Sigmoid colon (tissue), 7 donors: ENCODE measurements around the gene SDK1. TPM values are rescaled to one million over a fixed set of nuclear protein-coding genes. Genes with fewer than 3 reads are reported as not detected.

ENCODE experiments used
- DNase-seq: peaks from one replicate; pipeline ENCODE4 v3.0.0-alpha.2; 2019
- H3K27ac ChIP-seq, 4 donors: fragments of 200-600 bp; sonication (generic); one replicate each; pipeline ENCODE4 v1.5.1; 2016 to 2019; ENCODE audit warnings: mild to moderate bottlenecking in 1 of 4
- H3K27me3 ChIP-seq, 3 donors: fragments of 200-600 bp; sonication (generic); one replicate each; pipeline ENCODE4 v1.5.1; 2019; ENCODE audit warnings: mild to moderate bottlenecking in 1 of 3
- H3K36me3 ChIP-seq, 4 donors: fragments of 200-600 bp; sonication (generic); one replicate each; pipeline ENCODE4 v1.5.1; 2016 to 2019
- H3K4me1 ChIP-seq, 4 donors: fragments of 200-600 bp; sonication (generic); one replicate each; pipeline ENCODE4 v1.5.1; 2017 to 2019
- H3K4me3 ChIP-seq, 4 donors: fragments of 200-600 bp; sonication (generic); one replicate each; pipeline ENCODE4 v1.5.1; 2017 to 2019; ENCODE audit warnings: mild to moderate bottlenecking in 2 of 4, moderate library complexity in 1 of 4
- H3K9me3 ChIP-seq, 4 donors: fragments of 200-600 bp in 3 of 4; sonication (generic) in 3 of 4; one replicate each; pipeline versions ENCODE4 v1.5.1 to v1.6.1; 2013 to 2019
- EP300 ChIP-seq, 4 donors: sonication (generic); formaldehyde crosslinking; IDR thresholded peaks; one replicate each; pipeline ENCODE4 v1.6.1; 2017; ENCODE audit warnings: antibody characterized with exemption in 4 of 4
- POLR2A ChIP-seq, 2 donors: fragments of 450-650 bp; IDR thresholded peaks; one replicate each; pipeline ENCODE4 v1.6.1; 2016; ENCODE audit warnings: antibody characterized with exemption in 2 of 2, mild to moderate bottlenecking in 2 of 2, moderate library complexity in 2 of 2
- POLR2AphosphoS5 ChIP-seq, 4 donors: sonication (generic); formaldehyde crosslinking; IDR thresholded peaks; one replicate each; pipeline ENCODE4 v1.6.1; 2017; ENCODE audit warnings: antibody characterized with exemption in 4 of 4
- whole genome bisulfite sequencing, 2 donors: extraction: QIAGEN DNeasy Blood & Tissue Kit; methylation state at CpG; one replicate each; pipeline ENCODE4 v1.1.7; 2013; 5-methylcytosine and 5-hydroxymethylcytosine counted together
- intact Hi-C: fragments of 100-400 bp; cut with DNase I; formaldehyde crosslinking; loops from one replicate; pipeline ENCODE4 v1.15.1; 2023
- polyA plus RNA-seq, 3 donors: library from polyadenylated mRNA; stranded (reverse); fragments of 200-250 nt; gene quantifications; one replicate each; pipeline ENCODE4 v1.2.3, GENCODE V29; 2013
- total RNA-seq, 4 donors: library from RNA; depleted of rRNA; stranded (reverse); fragments of >200 nt; gene quantifications; one replicate each; pipeline ENCODE4 v1.1.0, GENCODE V29; 2016
- TF ChIP-seq, protein P1 (sequence below), 4 experiments: fragments of 450-650 bp in 3 of 4; fragments of 200-600 bp in 1 of 4; IDR thresholded peaks; one replicate each; pipeline ENCODE4 v1.5.1; 2016 to 2019; ENCODE audit warnings: antibody characterized with exemption in 4 of 4, mild to moderate bottlenecking in 3 of 4, moderate library complexity in 2 of 4
- donor health status: healthy with polysubstance abuse.
- donor health status: Bipolar disorder and iron deficiency.
- donor health status: healthy.

The SDK1 gene
- total and polyA plus RNA-seq, 7 donors = under 0.01 to 23.0 (median 10.0) TPM; not detected in 1

DNA sequence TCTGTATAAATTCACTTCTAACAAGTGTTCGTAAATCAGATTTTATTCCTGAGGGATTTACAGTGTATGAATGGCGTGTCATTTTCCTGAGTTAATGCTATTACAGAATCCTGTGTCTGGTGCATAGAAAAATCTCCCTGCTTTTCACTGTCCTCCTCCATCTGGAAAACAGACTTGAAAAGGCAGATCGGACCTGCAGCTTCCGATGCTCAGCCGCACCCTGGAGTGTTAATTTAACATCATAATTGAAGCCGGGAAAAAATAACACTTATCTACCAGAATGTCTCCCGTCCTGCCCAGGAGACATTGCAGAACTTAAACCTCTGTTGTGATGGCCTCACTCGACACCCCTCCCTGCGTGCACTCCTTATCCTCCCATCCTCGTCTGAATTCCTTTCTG, 939.0 kb downstream of the SDK1 start:
- 79 to 90% methylated on average over 10 of the region's 10 CpGs for WGBS, 2 donors
- DNase-seq = no peak

DNA sequence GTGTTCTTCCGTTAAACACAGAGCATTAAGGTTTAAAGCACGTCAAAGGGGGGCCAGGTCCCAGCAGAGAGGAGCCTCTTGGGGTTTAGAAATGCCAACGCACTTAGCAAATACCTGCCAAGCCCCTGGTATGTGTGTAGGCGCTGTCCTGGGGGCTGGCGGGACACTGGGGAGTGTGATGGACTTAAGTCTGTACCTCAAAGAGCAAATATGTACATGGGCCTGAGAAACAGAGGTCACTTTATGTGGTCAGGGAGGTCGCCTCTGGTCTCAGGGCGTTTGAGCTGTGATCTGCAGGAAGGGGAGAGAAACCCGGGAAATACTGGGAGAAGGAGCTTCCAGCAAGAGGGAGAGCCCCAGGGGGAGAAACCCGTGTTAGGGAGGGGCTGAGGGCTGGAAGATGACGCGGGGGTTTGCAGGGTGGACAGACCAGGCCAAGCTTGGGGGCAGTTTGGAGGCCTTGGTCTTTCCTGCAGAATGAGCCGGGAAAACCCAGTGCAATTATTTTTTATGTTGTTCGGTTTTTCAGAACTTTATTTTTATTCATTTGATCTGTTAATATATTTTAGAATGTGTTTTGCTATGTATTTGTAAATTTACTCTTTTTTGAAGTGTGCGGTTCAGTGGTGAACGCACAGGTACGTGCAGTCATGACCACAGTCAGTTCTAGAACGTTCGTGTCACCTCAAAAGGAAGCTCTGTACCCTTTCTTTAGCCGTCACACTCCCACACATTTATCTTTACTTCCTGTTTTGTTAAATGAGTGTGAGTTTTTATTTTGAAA, 939.7 kb downstream of the SDK1 start:
- intact Hi-C loops = no loop called here
- Histone ChIP-seq H3K9me3 (peaks cover 0 to 4% (median 2%) of the 10 kb centered on the region in 4 donors), H3K4me1 (no peaks in the 10 kb centered on the region), H3K36me3 (peaks cover 0 to 24% (median 3%) of the 10 kb centered on the region in 4 donors), H3K27me3 (no peaks in the 10 kb centered on the region), H3K27ac (no peak overlapping the region), H3K4me3 (no peak overlapping the region)
- peak; percentile 33 for DNase-seq
- 71 to 81% methylated on average over 19 of the region's 19 CpGs for WGBS, 2 donors
- no peak for TF ChIP-seq POLR2AphosphoS5 (IDR thresholded peaks at IDR 0.05)
- no peak for TF ChIP-seq EP300 (IDR thresholded peaks at IDR 0.05)
- TF ChIP-seq, protein P1, sequence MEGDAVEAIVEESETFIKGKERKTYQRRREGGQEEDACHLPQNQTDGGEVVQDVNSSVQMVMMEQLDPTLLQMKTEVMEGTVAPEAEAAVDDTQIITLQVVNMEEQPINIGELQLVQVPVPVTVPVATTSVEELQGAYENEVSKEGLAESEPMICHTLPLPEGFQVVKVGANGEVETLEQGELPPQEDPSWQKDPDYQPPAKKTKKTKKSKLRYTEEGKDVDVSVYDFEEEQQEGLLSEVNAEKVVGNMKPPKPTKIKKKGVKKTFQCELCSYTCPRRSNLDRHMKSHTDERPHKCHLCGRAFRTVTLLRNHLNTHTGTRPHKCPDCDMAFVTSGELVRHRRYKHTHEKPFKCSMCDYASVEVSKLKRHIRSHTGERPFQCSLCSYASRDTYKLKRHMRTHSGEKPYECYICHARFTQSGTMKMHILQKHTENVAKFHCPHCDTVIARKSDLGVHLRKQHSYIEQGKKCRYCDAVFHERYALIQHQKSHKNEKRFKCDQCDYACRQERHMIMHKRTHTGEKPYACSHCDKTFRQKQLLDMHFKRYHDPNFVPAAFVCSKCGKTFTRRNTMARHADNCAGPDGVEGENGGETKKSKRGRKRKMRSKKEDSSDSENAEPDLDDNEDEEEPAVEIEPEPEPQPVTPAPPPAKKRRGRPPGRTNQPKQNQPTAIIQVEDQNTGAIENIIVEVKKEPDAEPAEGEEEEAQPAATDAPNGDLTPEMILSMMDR (IDR thresholded peaks at IDR 0.05) = no peak

More for the DNA sequence above, 939.0 kb downstream of the SDK1 start:
- Histone ChIP-seq H3K27me3 (no peaks in the 10 kb centered on the region), H3K27ac (no peak overlapping the region), H3K4me3 (no peak overlapping the region), H3K36me3 (peaks cover 0 to 24% (median 3%) of the 10 kb centered on the region in 4 donors), H3K9me3 (peaks cover 0 to 4% (median 2%) of the 10 kb centered on the region in 4 donors), H3K4me1 (no peaks in the 10 kb centered on the region)
- TF ChIP-seq POLR2AphosphoS5 (IDR thresholded peaks at IDR 0.05) (no peak), EP300 (IDR thresholded peaks at IDR 0.05) (no peak), POLR2A (IDR thresholded peaks at IDR 0.05) (no peak)
- TF ChIP-seq, protein P1 (IDR thresholded peaks at IDR 0.05) = no peak
- intact Hi-C loops = no loop called here

DNA sequence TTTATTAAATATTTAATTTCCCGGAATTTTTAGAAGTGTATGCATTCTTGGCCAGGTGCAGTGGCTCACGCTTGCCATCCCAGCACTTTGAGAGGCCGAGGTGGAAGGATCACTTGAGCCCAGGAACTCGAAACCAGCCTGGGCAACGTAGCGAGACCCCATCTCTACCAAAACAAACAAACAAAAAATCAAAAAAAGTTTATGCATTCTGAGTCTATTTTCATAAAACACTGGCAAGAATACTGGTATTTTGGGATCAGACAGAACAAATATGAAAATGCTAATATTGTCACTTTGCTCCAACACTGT, 940.2 kb downstream of the SDK1 start:
- Histone ChIP-seq H3K4me1 (no peaks in the 10 kb centered on the region), H3K36me3 (peaks cover 0 to 24% (median 3%) of the 10 kb centered on the region in 4 donors), H3K4me3 (no peak overlapping the region), H3K27me3 (no peaks in the 10 kb centered on the region), H3K9me3 (peaks cover 0 to 4% (median 2%) of the 10 kb centered on the region in 4 donors), H3K27ac (no peak overlapping the region)
- no peak for DNase-seq
- intact Hi-C loops = no loop called here
- WGBS, 2 donors = 78 to 82% methylated on average over 6 of the region's 6 CpGs
- TF ChIP-seq POLR2AphosphoS5 (IDR thresholded peaks at IDR 0.05) (no peak), POLR2A (IDR thresholded peaks at IDR 0.05) (no peak), EP300 (IDR thresholded peaks at IDR 0.05) (no peak)
- TF ChIP-seq, protein P1 (IDR thresholded peaks at IDR 0.05) = no peak

DNA sequence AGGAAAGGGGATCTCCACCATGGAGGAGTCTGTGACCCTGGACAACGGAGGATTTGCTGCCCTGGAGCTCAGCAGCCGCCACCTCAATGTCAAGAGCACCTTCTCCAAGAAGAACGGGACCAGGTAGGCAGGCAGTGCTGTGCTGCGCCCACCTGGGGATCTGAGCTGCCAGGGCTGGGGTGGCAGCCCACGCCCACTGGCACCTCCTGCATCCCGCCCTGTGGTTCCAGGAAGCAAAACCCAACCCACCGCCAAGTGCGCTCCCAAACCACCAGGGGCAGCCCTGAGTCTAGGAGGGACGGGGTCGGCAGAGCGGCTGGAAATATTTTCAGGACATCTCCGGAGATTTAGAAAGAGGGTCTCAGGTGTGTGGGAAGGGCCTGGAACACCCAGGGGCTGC, 940.7 kb downstream of the SDK1 start:
- Histone ChIP-seq H3K4me3 (no peak overlapping the region), H3K27me3 (no peaks in the 10 kb centered on the region), H3K4me1 (no peaks in the 10 kb centered on the region), H3K9me3 (peaks cover 0 to 4% (median 2%) of the 10 kb centered on the region in 4 donors), H3K36me3 (peaks cover 0 to 24% (median 3%) of the 10 kb centered on the region in 4 donors), H3K27ac (no peak overlapping the region)
- no peak for TF ChIP-seq POLR2AphosphoS5 (IDR thresholded peaks at IDR 0.05)
- TF ChIP-seq POLR2A (IDR thresholded peaks at IDR 0.05) = no peak
- TF ChIP-seq, protein P1 (IDR thresholded peaks at IDR 0.05) = no peak
- no peak for TF ChIP-seq EP300 (IDR thresholded peaks at IDR 0.05)
- intact Hi-C loops = no loop called here
- DNase-seq = peak; percentile 36
- whole genome bisulfite sequencing, 2 donors = 89 to 94% methylated on average over 12 of the region's 12 CpGs
